Neuronal stem cell (in vitro differentiated cells): ENCODE data around the gene OXTR.

ENCODE experiments used
- DNase-seq: peaks from one replicate; pipeline ENCODE4 v3.0.0-alpha.2; 2013; ENCODE audit warnings: low spot score
- H2AFZ ChIP-seq: one replicate; pipeline ENCODE4 v1.6.1; 2013; ENCODE audit warnings: mild to moderate bottlenecking, low read length, inconsistent platforms
- H2AK5ac ChIP-seq: 2 replicates; pipeline ENCODE4 v1.6.1; 2013; ENCODE audit warnings: low read depth, mild to moderate bottlenecking, inconsistent platforms, low read length, moderate library complexity, mixed read lengths
- H2BK120ac ChIP-seq: 2 replicates; pipeline ENCODE4 v1.6.1; 2013; ENCODE audit warnings: low read depth, mild to moderate bottlenecking, inconsistent platforms, low read length, moderate library complexity, mixed read lengths
- H2BK12ac ChIP-seq: one replicate; pipeline ENCODE4 v1.6.1; 2013; ENCODE audit warnings: low read length, inconsistent platforms
- H2BK15ac ChIP-seq: 2 replicates; pipeline ENCODE4 v1.6.1; 2013; ENCODE audit warnings: mild to moderate bottlenecking, low read length, inconsistent platforms, mixed read lengths
- H2BK5ac ChIP-seq: one replicate; pipeline ENCODE4 v1.6.1; 2013; ENCODE audit warnings: inconsistent platforms, mild to moderate bottlenecking, low read length, moderate library complexity
- H3K14ac ChIP-seq: one replicate; pipeline ENCODE4 v1.6.1; 2013; ENCODE audit warnings: low read length, inconsistent platforms
- H3K18ac ChIP-seq: 2 replicates; pipeline ENCODE4 v1.6.1; 2013; ENCODE audit warnings: low read length, inconsistent platforms
- H3K23ac ChIP-seq: 2 replicates; pipeline ENCODE4 v1.6.1; 2013; ENCODE audit warnings: low read depth, mild to moderate bottlenecking, mixed read lengths, low read length, inconsistent platforms; ENCODE audit not compliant: poor library complexity
- H3K27ac ChIP-seq: replicated peaks from 3 replicates; pipeline ENCODE4 v1.5.1; 2013; ENCODE audit warnings: low read length, inconsistent platforms
- H3K27me3 ChIP-seq, 3 experiments: 2 replicates each; pipeline ENCODE4 v1.6.1; 2013; ENCODE audit warnings: low read length in 3 of 3, mild to moderate bottlenecking in 2 of 3, inconsistent platforms in 1 of 3, low read depth in 1 of 3, mixed read lengths in 1 of 3, moderate library complexity in 1 of 3; ENCODE audit not compliant: control insufficient read depth in 3 of 3, insufficient read depth in 3 of 3
- H3K36me3 ChIP-seq, 2 donors: replicated peaks in 1 of 2; 2 replicates each; pipeline ENCODE4 v1.6.1; 2013; ENCODE audit warnings: low read length in 2 of 2; ENCODE audit not compliant: control insufficient read depth in 2 of 2, insufficient read depth in 2 of 2
- H3K4ac ChIP-seq: 2 replicates; pipeline ENCODE4 v1.6.1; 2013; ENCODE audit warnings: inconsistent platforms, mild to moderate bottlenecking, low read length, moderate library complexity
- H3K4me1 ChIP-seq, 2 donors: 1 replicate in 1 of 2; 2 replicates in 1 of 2; pipeline ENCODE4 v1.6.1; 2013; ENCODE audit warnings: low read length in 2 of 2, low read depth in 1 of 2; ENCODE audit not compliant: control insufficient read depth in 2 of 2, insufficient read depth in 1 of 2
- H3K4me2 ChIP-seq: one replicate; pipeline ENCODE4 v1.6.1; 2013; ENCODE audit warnings: mild to moderate bottlenecking, low read length, inconsistent platforms; ENCODE audit not compliant: insufficient read depth, poor library complexity, severe bottlenecking
- H3K4me3 ChIP-seq, 2 donors: 2 replicates each; pipeline ENCODE4 v1.5.1; 2013; ENCODE audit warnings: low read length in 2 of 2, mild to moderate bottlenecking in 2 of 2, inconsistent platforms in 1 of 2, moderate library complexity in 1 of 2
- H3K79me1 ChIP-seq: one replicate; pipeline ENCODE4 v1.6.1; 2013; ENCODE audit warnings: low read depth, mild to moderate bottlenecking, inconsistent platforms, low read length, moderate library complexity
- H3K9ac ChIP-seq: one replicate; pipeline ENCODE4 v1.6.1; 2013; ENCODE audit warnings: mild to moderate bottlenecking, low read depth, low read length, inconsistent platforms; ENCODE audit not compliant: poor library complexity
- H3K9me3 ChIP-seq, 2 donors: replicated peaks in 1 of 2; 2 replicates each; pipeline versions ENCODE3 to v1.6.1; 2013; ENCODE audit warnings: low read length in 2 of 2, mild to moderate bottlenecking in 2 of 2, inconsistent platforms in 1 of 2, low read depth in 1 of 2, mixed read lengths in 1 of 2, moderate library complexity in 1 of 2; ENCODE audit not compliant: control insufficient read depth in 2 of 2, insufficient read depth in 1 of 2
- H4K8ac ChIP-seq: one replicate; pipeline ENCODE4 v1.6.1; 2013; ENCODE audit warnings: low read depth, mild to moderate bottlenecking, inconsistent platforms, low read length, moderate library complexity
- H4K91ac ChIP-seq: one replicate; pipeline ENCODE4 v1.6.1; 2013; ENCODE audit warnings: low read length, low read depth, mild to moderate bottlenecking, inconsistent platforms; ENCODE audit not compliant: poor library complexity
- WGBS, 2 donors: extraction: QIAGEN DNeasy Blood & Tissue Kit; methylation state at CpG; one replicate each; pipeline ENCODE4 v1.1.7; 2013; ENCODE audit warnings: missing lambda C conversion rate in 2 of 2, mixed read lengths in 1 of 2; ENCODE audit not compliant: insufficient read length in 2 of 2, insufficient replicate concordance in 1 of 2; ENCODE audit errors: extremely low coverage in 2 of 2; 5-methylcytosine and 5-hydroxymethylcytosine counted together

The OXTR gene

GRCh38 chr3:8765528-8765927, 3.9 kb downstream of the OXTR start:
- H2BK15ac ChIP-seq: no peak overlapping the region
- peaks cover 0 to 25% (median 10%) of the 10 kb centered on the region in 3 experiments for H3K27me3 ChIP-seq
- H2BK12ac ChIP-seq: no peak overlapping the region
- DNase-seq: no peak
- H2AK5ac ChIP-seq: no peak overlapping the region
- no peak overlapping the region for H3K4me2 ChIP-seq
- H3K14ac ChIP-seq: no peak overlapping the region
- H4K91ac ChIP-seq: no peak overlapping the region
- H3K4me1 ChIP-seq: peaks cover 0 to 7% of the 10 kb centered on the region in 2 donors
- no CpG with 5 or more reads among the region's 4 CpGs for WGBS, 2 donors
- no peak overlapping the region for H3K9ac ChIP-seq
- no peak overlapping the region for H4K8ac ChIP-seq
- no peak overlapping the region for H2BK120ac ChIP-seq
- no peak overlapping the region for H3K4ac ChIP-seq
- no peaks in the 10 kb centered on the region for H3K79me1 ChIP-seq
- no peak overlapping the region for H3K18ac ChIP-seq
- peaks cover 0 to 23% of the 10 kb centered on the region in 2 donors for H3K9me3 ChIP-seq
- no peak overlapping the region for H3K4me3 ChIP-seq
- no peak overlapping the region for H3K27ac ChIP-seq
- no peak overlapping the region for H2AFZ ChIP-seq
- H2BK5ac ChIP-seq: no peak overlapping the region
- no peak overlapping the region for H3K23ac ChIP-seq
- H3K36me3 ChIP-seq: no peaks in the 10 kb centered on the region

DNA sequence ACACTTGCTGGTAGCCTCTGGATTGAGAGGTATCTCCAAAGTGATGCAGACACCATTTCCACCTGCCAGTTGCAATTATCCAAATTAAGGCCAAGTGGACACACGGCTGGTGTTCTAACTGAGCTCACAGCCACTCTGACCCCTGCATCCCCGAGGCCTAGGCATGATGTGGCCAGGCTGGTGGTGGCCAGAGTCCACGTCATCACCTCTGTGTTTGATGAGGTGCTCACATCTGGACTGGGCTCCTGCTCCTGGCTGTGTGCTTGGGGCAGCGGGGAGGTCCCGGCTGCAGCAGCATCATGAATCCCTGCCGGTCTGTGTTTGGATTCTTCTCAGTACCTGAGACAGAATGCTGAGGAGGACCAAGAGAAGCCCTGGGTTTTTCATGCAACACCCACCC, 4.9 kb downstream of the OXTR start:
- WGBS, 2 donors: no CpG with 5 or more reads among the region's 6 CpGs
- H2AK5ac ChIP-seq: no peak overlapping the region
- H2AFZ ChIP-seq: no peak overlapping the region
- no peak overlapping the region for H3K23ac ChIP-seq
- H3K79me1 ChIP-seq: no peaks in the 10 kb centered on the region
- H3K4me1 ChIP-seq: peaks cover 0 to 7% of the 10 kb centered on the region in 2 donors
- H3K18ac ChIP-seq: no peak overlapping the region
- no peaks in the 10 kb centered on the region for H3K36me3 ChIP-seq
- no peak overlapping the region for H2BK5ac ChIP-seq
- H2BK15ac ChIP-seq: no peak overlapping the region
- no peak overlapping the region for H3K27ac ChIP-seq
- DNase-seq: no peak
- no peak overlapping the region for H3K14ac ChIP-seq
- peaks cover 0 to 23% of the 10 kb centered on the region in 2 donors for H3K9me3 ChIP-seq
- H3K4ac ChIP-seq: no peak overlapping the region
- no peak overlapping the region for H3K4me3 ChIP-seq
- no peak overlapping the region for H3K9ac ChIP-seq
- no peak overlapping the region for H2BK120ac ChIP-seq
- no peak overlapping the region for H3K4me2 ChIP-seq
- H2BK12ac ChIP-seq: no peak overlapping the region
- no peak overlapping the region for H4K91ac ChIP-seq
- H4K8ac ChIP-seq: no peak overlapping the region
- H3K27me3 ChIP-seq: peaks cover 0 to 25% (median 10%) of the 10 kb centered on the region in 3 experiments

DNA sequence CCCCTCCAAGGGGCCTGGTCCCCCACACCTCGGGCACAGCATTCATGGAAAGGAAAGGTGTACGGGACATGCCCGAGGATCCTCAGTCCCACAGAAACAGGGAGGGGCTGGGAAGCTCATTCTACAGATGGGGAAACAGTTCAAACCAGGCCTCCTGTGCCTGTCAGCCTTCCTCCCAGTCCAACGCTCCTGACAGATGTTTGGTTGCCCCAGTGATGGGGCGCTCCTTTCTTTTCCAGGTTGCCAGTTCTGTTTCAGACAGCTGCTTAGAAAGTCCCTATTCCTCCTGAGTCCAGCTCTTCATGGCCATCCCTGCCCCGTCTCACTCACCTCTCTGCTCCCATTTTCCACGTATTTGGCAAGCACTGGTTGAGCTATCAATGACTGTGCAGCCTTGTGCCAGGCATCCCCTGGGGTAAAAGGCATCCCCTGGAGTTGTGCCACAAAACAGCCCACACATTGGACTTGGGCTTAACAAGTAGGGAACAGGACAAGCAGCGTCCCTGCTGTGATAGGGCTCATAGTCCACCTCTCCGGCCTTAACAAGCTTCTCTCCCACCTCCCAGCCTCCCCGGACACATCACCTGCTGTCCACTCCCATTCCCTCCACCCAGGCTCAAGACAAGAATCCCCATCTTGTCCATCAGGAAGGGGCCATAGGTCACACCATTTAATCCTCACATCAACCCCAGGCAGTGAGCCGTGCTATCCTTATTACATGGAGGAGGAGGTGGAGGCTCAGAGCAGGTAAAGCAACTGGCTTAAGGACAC, 6.6 kb downstream of the OXTR start:
- H3K4me2 ChIP-seq: no peak overlapping the region
- H3K79me1 ChIP-seq: no peaks in the 10 kb centered on the region
- no peak overlapping the region for H4K8ac ChIP-seq
- peaks cover 0 to 11% (median 3%) of the 10 kb centered on the region in 3 experiments for H3K27me3 ChIP-seq
- H2AFZ ChIP-seq: no peak overlapping the region
- no peak overlapping the region for H4K91ac ChIP-seq
- no peak for DNase-seq
- no peak overlapping the region for H3K4ac ChIP-seq
- peaks cover 0 to 8% of the 10 kb centered on the region in 2 donors for H3K9me3 ChIP-seq
- H3K18ac ChIP-seq: peak overlapping the region; percentile 40
- no peak overlapping the region for H3K9ac ChIP-seq
- no peak overlapping the region for H2AK5ac ChIP-seq
- no peaks in the 10 kb centered on the region for H3K36me3 ChIP-seq
- no peak overlapping the region for H2BK15ac ChIP-seq
- no CpG with 5 or more reads among the region's 11 CpGs for WGBS, 2 donors
- H2BK5ac ChIP-seq: no peak overlapping the region
- H3K14ac ChIP-seq: no peak overlapping the region
- H3K4me3 ChIP-seq: no peak overlapping the region
- H3K4me1 ChIP-seq: peaks cover 0 to 2% of the 10 kb centered on the region in 2 donors
- no peak overlapping the region for H2BK12ac ChIP-seq
- no peak overlapping the region for H3K23ac ChIP-seq
- no peak overlapping the region for H3K27ac ChIP-seq
- H2BK120ac ChIP-seq: no peak overlapping the region

- no peak overlapping the region for H3K27ac ChIP-seq
- H2BK120ac ChIP-seq: no peak overlapping the region
- H2BK5ac ChIP-seq: no peak overlapping the region
- H4K91ac ChIP-seq: no peak overlapping the region
- WGBS, 2 donors: no CpG with 5 or more reads among the region's 5 CpGs
- no peak overlapping the region for H2BK12ac ChIP-seq
- no peak overlapping the region for H4K8ac ChIP-seq
- peak overlapping the region; percentile 25 for H3K14ac ChIP-seq
- peaks cover 0 to 5% of the 10 kb centered on the region in 2 donors for H3K9me3 ChIP-seq
- no peak overlapping the region for H3K4ac ChIP-seq
- no peaks in the 10 kb centered on the region for H3K79me1 ChIP-seq
- H3K9ac ChIP-seq: no peak overlapping the region
- H2BK15ac ChIP-seq: no peak overlapping the region
- DNase-seq: no peak
- H2AK5ac ChIP-seq: no peak overlapping the region
- no peak overlapping the region for H3K4me2 ChIP-seq
- H3K4me3 ChIP-seq: no peak overlapping the region
- no peaks in the 10 kb centered on the region for H3K4me1 ChIP-seq
- H3K18ac ChIP-seq: no peak overlapping the region
- no peaks in the 10 kb centered on the region for H3K36me3 ChIP-seq
- H3K23ac ChIP-seq: no peak overlapping the region
- peaks cover 0 to 1% (median 0%) of the 10 kb centered on the region in 3 experiments for H3K27me3 ChIP-seq
- H2AFZ ChIP-seq: no peak overlapping the region
Observed at GRCh38 chr3:8761866-8762265, 7.5 kb downstream of the OXTR start.
